COLO829 (cell line): ENCODE measurements around the gene ZNF566.
"Not testable (repeated sequence)": the region's sequence is repeated elsewhere in the genome, so short reads cannot be mapped to it uniquely, and the experiment has no call there.

Source experiments
- DNase-seq: peaks from one replicate; pipeline ENCODE4 v3.0.0; 2012; ENCODE audit warnings: low spot score

The ZNF566 gene

GRCh38 chr19:36489118-36489919, at the start of gene ZNF566:
ZNF566 (minus strand) TSS chr19:36489561; CDS start chr19:36476557, 13,004 bp downstream.
- DNase-seq = peak; percentile 97

- DNase-seq = no peak
Measured at GRCh38 chr19:36528921-36529518, 39.7 kb upstream of the ZNF566 start.

DNA sequence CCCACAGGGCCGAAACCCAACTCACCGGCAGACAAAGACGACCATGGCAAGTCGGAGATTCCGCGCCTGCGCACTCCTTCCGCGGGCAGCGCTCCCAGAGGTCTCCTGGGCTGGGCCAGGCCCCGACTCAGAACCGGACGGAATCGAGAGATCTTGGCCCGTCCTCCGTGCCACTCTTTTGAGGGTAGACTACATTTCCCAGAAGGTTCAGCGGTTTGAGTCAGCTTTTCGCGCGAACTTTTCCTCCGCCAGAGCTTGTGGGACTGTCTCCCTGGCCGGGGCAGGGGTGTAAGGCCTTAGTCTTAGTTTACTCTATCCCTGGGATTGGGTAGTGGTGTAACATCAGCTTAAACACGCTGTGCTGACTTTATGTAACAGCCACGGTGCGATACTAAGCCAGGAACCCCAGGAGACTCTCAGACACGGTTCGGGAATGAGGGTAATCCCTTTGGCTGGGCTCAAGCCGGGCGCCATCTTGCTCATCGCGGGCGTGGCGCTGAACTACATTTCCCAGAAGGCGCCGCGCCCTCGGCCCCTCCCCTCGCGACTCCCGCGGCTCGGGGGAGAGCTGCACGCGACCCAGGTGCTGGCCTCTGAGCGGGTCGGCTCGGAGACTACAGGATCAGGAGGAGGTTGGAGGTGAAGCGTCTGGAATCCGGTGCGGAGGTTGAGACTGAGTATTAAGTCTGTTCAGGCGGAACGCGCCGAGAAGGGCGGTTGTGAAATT, 39.0 kb upstream of the ZNF566 start, which contains the start of gene ZNF260:
Gene ZNF260 (minus strand): TSS at position 78 of the 727 bp plus-strand sequence. CDS start 13,033 bp downstream, outside the sequence.
- peak; percentile 92 for DNase-seq

- DNase-seq = no peak
Measured at GRCh38 chr19:36527873-36528193, 38.5 kb upstream of the ZNF566 start.

GRCh38 chr19:36527341-36527740, 38.0 kb upstream of the ZNF566 start:
- DNase-seq = no peak

DNA sequence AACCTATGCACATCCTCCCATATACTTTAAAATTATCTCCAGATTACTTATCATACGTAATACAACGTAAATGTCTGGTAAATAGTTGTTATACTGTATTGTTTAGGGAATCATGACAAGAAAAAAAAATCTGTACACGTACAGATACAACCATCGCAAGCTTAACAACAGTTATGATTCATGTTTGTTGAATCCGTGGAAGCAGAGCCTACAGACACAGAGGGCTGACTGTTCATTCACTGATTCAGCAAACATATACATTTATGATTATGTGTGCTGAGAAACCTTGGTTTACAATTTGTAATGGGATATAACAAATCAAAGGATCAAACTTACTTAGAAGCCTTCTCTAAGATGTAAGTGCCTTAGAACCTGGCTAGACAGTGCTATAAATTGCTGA, 37.2 kb upstream of the ZNF566 start:
- no peak for DNase-seq

GRCh38 chr19:36524617-36525016, 35.3 kb upstream of the ZNF566 start:
- no peak for DNase-seq

DNA sequence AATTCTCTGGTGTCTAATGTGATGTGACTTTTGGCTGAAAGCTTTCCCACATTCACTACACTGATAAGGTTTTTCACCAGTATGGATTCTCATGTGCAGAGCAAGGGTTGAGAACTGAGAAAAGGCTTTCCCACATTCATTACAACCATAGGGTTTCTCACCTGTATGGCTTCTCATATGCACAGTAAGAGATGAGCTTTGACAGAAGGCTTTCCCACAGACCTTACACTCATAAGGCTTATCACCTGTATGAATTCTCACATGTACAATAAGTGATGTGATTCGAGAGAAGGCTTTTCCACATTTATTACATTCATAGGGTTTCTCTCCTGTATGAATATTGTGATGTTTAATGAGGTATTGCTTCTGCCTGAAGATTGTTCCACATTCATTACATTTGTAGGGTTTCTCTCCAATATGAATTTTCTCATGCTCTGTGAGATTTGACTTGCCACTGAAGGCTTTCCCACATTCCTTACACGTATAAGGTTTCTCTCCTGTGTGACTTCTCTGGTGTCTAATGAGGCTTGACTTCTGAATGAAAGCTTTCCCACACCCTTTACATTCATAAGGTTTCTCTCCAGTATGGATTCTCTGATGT, 24.8 kb upstream of the ZNF566 start:
- DNase-seq = no peak

DNA sequence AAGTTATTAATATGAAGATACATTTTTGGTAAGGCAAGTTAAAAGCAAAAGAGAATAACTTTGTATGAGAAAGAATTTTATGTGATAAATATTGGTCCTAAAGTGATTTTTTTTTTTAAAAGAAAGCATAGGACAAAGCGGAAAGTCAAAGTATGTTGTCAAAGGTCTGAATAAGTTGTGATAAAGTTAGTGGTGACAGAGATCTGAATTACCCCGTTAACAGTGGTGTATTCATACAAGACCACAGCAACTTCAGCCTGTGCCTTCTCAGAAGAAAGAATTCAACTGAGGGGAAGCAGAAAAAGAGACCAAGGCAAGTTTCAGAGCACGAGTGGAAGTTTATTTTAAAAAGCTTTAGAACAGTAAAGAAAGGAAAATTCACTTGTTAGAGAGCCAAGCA, 19.0 kb upstream of the ZNF566 start:
- no peak for DNase-seq

GRCh38 chr19:36501973-36502372, 12.6 kb upstream of the ZNF566 start:
- DNase-seq = no peak

DNA sequence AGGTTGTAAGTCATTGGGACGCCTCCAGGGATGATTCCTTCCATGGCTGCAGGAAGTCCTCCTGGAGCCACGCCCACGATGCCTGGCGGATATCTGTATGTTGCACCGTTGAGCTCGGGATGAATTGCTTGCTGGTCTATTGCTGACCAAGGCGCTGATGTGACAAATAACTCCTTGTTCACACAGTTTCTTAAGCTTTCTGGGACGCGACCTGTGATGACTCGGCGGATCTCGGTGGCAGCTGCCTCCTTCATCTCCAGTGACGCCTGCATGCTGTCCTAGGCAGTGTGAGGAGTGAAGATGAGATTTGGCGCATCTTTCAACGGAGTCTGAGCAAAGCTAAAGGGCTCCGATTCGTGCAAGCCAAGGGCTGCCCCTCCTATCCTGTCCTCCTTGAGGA, 7.6 kb upstream of the ZNF566 start:
- DNase-seq = no peak

GRCh38 chr19:36492689-36493453, 3.5 kb upstream of the ZNF566 start:
- DNase-seq = peak; percentile 17

- DNase-seq = not testable (repeated sequence)
Measured at GRCh38 chr19:36490846-36491245, 1.5 kb upstream of the ZNF566 start.

- DNase-seq = peak; percentile 91
Measured at GRCh38 chr19:36489920-36490415, 607 bp upstream of the ZNF566 start.

GRCh38 chr19:36488846-36489117, 579 bp downstream of the ZNF566 start:
- DNase-seq = peak; percentile 13

DNA sequence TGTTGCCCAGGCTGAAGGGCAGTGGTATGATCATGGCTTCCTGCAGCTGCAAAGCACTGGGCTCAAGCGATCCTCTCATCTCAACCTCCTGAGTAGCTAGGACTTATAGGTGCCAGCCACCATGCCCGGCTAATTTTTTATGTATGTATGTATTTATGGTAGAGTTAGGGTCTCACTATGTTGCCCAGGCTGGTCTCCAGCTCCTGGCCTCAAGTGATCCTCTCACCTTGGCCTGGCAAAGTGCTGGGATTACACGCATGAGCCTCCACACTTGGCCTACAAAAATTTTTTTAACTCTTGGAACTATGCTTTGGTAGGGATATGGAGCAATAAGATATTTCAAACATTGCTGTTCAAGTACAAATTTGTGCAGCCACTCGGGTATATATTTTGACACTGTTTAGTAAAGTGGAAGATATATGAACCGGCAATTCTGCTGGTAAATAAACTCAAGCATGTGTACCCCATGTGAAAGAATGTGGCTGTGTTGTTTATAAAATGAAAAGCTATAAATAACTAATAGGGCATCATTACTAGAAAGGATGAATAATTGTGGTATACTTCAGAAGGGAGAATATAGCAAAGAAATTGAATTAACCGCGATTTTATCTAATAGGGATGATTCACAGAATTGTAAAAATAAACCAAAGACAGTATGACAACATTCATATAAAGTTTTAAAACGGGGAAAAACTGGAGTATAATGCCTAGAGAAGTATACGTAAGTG, 1.1 kb downstream of the ZNF566 start:
- peak; percentile 1 for DNase-seq

GRCh38 chr19:36483653-36484052, 5.7 kb downstream of the ZNF566 start:
- no peak for DNase-seq

DNA sequence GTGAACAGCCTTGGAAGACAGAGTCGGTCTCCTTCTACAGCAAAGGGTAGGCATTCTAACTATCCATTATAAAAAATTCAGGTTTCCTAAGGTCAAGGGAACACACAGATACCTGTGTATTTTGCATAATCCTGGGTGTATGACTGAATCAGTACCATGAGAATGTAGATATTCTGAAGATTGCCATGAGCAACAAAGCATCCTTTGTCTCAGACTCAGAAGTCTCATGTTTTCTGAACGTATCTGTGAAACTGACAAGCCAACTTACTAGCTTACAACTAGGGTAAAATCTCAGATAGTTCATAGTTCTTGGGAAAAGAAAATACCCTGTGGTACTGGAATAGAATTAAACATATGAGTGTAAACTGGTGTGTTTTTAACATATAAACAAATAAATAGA, 6.5 kb downstream of the ZNF566 start:
- DNase-seq = peak; percentile 64

DNA sequence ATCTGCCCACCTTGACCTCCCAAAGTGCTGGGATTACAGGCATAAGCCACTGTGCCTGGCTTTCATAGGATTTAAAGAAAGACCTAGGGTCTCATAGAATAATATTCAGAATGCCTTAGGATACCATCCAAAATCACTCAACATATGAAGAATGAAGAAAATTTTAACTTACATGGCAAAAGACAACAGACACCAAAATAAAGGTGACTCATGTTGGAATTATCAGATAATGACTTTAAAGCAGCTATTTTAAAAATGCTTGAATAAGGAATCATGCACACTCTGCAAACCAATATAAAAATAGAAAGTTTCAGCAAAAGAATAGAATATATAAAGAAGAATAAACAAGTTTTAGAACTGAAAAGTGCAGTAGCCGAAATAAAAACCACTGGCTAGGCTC, 29.3 kb downstream of the ZNF566 start:
- no peak for DNase-seq

- DNase-seq = no peak
Measured at GRCh38 chr19:36456831-36457230, 32.5 kb downstream of the ZNF566 start.

- DNase-seq = no peak
Measured at GRCh38 chr19:36449059-36449670, 40.2 kb downstream of the ZNF566 start.
